Measurements from ENCODE around the gene FYN. TPM values are rescaled to one million over a fixed set of nuclear protein-coding genes. Genes with fewer than 3 reads are reported as not detected.

Gene FYN
- total and polyA plus RNA-seq, 2 of the 8 experiments (the other 6 are each of a cell fraction or from before 2014, with no cell fraction given) = 46.8 to 97.2 TPM

DNA sequence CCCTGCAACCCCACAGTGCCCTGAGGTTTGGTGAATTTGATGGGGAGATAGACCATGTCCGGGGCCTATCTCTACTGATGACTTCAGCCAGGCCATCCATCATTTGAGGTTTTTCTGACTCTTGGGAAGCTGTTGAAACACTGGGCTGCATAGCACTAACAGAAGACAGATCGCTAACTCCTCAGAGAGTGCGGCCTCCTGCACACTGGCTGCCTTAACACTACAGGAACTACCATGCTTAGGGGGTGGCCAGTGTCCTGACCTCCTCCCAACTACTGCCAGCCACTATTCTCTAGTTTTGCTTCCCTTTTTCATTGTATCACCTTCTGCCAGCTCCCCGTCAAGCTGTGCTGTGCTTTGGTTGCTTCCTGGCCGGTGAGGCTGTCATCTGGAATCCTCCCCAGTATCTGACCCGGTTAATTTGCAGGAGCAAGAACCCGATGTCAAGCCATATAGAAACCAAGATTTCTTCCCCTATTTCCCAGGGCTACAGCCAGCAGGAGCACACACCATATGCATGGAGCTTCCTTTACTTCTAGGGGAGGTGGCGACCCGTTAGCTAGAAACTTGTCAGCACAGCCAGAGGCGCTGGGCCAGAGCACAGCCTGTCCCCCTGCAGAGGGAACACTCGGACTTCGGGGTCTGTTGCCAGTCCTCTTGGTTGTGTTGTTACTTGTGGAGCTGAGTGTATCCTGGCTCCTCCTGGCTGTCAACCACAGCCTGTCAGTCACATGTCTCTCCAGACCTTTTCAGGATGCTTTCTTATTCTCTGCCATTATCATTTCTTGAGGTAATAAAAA is 210.3 kb downstream of the FYN start:
- Histone ChIP-seq H3K4ac (replicated peaks; ENCODE audit: insufficient read length, low read depth, low read length) (no peak overlapping the region), H3K56ac (replicated peaks; ENCODE audit: insufficient read length, low read depth, low read length) (no peak overlapping the region), H3K9ac (replicated peaks in 1 of 4; ENCODE audit: extremely low read depth in 1 of 4, low read depth in 3 of 4, low read length in 3 of 4) (no peak overlapping the region), H2BK5ac (ENCODE audit: low read depth, low read length) (0 out of 2 replicates have a peak overlapping the region, but pooled peaks have one; percentile 0), H3K79me2 (ENCODE audit: control insufficient read depth in 1 of 2, insufficient read depth in 2 of 2, low read length in 2 of 2) (no peaks in the 10 kb centered on the region), H3K36me3 (ENCODE audit: control insufficient read depth in 2 of 4, insufficient read depth in 4 of 4, low read length in 3 of 4) (no peaks in the 10 kb centered on the region), H2BK20ac (ENCODE audit: low read length) (no peak overlapping the region; the same call in 1 of the 2 replicates), H3K27ac (ENCODE audit: low read depth, low read length) (no peak overlapping the region), H3K4me1 (replicated peaks in 1 of 4; ENCODE audit: control insufficient read depth in 3 of 4, insufficient read depth in 4 of 4, low read length in 3 of 4) (peaks cover 13 to 33% (median 24%) of the 10 kb centered on the region in 4 experiments), H3K79me1 (ENCODE audit: low read depth, low read length) (no peaks in the 10 kb centered on the region), H2AK5ac (ENCODE audit: low read depth, low read length) (peak overlapping the region; percentile 79), H4K20me1 (replicated peaks in 1 of 2; ENCODE audit: control insufficient read depth in 1 of 2, insufficient read depth in 2 of 2, low read length in 2 of 2) (no peaks in the 10 kb centered on the region), H3K9me3 (ENCODE audit: insufficient read depth in 2 of 2, low read depth in 1 of 2, low read length in 1 of 2) (no peaks in the 10 kb centered on the region), H3K4me3 (ENCODE audit: extremely low read depth in 1 of 4, insufficient read depth in 2 of 4, low read depth in 3 of 4, low read length in 4 of 4) (peak overlapping the region in 1 of 4 experiments; percentile 46; a peak in 1 of 8 replicates), H3K23ac (ENCODE audit: insufficient read length) (no peak overlapping the region), H3K27me3 (replicated peaks in 1 of 4; ENCODE audit: control insufficient read depth in 3 of 4, extremely low read depth in 1 of 4, insufficient read depth in 3 of 4, low read length in 3 of 4) (no peaks in the 10 kb centered on the region), H3K4me2 (ENCODE audit: insufficient read depth in 1 of 2, low read depth in 2 of 2, low read length in 2 of 2) (peak overlapping the region; percentile 55 to 58), H4K5ac (ENCODE audit: insufficient read length, low read depth, low read length) (no peak overlapping the region), H3K18ac (ENCODE audit: extremely low read depth, low read length) (no peak overlapping the region; the same call in 1 of the 2 replicates), H2BK120ac (replicated peaks; ENCODE audit: low read depth, low read length) (no peak overlapping the region), H2AFZ (ENCODE audit: low read length) (no peak overlapping the region), H3K23me2 (ENCODE audit: low read depth, low read length) (peaks cover 8% of the 10 kb centered on the region; the same call in 1 of the 2 replicates), H2BK15ac (ENCODE audit: low read length) (no peak overlapping the region), H4K91ac (replicated peaks; ENCODE audit: insufficient read length, low read length) (peak overlapping the region; percentile 10), H2BK12ac (ENCODE audit: low read depth, low read length) (peak overlapping the region; percentile 4; the same call in 1 of the 2 replicates), H3K14ac (ENCODE audit: insufficient read length) (no peak overlapping the region), H4K8ac (ENCODE audit: extremely low read depth, insufficient read depth, low read length) (no peak overlapping the region; the same call in 1 of the 2 replicates)
- DNase-seq (ENCODE audit: low read depth in 1 of 2, low spot score in 2 of 2) (peak in 1 of 2 experiments; percentile 60), FAIRE-seq (no peak)
- peak; percentile 32; the same call in 1 of the 2 replicates for TF ChIP-seq RBBP5 (IDR thresholded peaks at IDR 0.05; ENCODE audit: borderline replicate concordance, low read depth, low read length)
- no peak for TF ChIP-seq BRCA1 (IDR thresholded peaks at IDR 0.05; ENCODE audit: low read depth, low read length)
- TF ChIP-seq CHD2 (IDR thresholded peaks at IDR 0.05; ENCODE audit: low read length) = no peak
- WGBS, 2 experiments (ENCODE audit: extremely low coverage in 1 of 2, insufficient coverage in 1 of 2, insufficient read length in 1 of 2, insufficient replicate concordance in 2 of 2, low coverage in 1 of 2, low lambda C conversion rate in 2 of 2, missing lambda C conversion rate in 1 of 2) = 78% methylated on average over 12 of the region's 12 CpGs; no CpG with 5 or more reads in 1 of the 2 experiments
- ChIA-PET CTCF (ENCODE audit: partially characterized antibody) (interaction anchor here (1.0 to 3.4 kb wide), 8 partner anchors 9 to 404 kb away, joined by 3 to 12 read pairs (median 4); a partner anchor contains a TSS), POLR2A (ENCODE audit: partially characterized antibody) (interaction anchor here (1.2 kb wide), 1 partner anchor 57 kb away, joined by 3 read pairs; the partner anchor contains the start of gene TRAF3IP2)
